Measurements from ENCODE around the gene GPR39.
"Not testable (repeated sequence)": the region's sequence is repeated elsewhere in the genome, so short reads cannot be mapped to it uniquely, and the experiment has no call there.

Gene GPR39

GRCh38 chr2:132416723-132417395 lies at the start of gene GPR39:
TSS of gene GPR39 (plus strand) at chr2:132416805.
- no peak for DNase-seq

DNA sequence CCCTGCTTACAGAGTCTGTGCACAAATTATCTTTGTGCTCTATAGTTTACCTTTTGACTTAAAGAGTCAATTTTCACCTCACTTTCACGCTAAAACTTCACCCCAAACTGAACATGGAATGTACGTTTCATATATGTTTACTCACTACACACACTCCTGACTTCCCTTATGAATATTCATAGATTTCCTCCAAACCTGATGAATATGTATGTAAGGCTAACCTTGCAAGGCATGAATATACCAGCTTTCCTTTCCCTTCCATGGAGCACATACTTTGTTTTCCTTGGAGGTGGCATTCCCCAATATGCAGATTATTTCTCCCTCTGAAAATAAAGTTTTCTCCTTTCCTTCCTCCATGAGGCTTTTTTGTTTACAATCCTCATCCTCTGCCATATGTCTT lies 48.4 kb upstream of the GPR39 start:
- no peak for DNase-seq

DNA sequence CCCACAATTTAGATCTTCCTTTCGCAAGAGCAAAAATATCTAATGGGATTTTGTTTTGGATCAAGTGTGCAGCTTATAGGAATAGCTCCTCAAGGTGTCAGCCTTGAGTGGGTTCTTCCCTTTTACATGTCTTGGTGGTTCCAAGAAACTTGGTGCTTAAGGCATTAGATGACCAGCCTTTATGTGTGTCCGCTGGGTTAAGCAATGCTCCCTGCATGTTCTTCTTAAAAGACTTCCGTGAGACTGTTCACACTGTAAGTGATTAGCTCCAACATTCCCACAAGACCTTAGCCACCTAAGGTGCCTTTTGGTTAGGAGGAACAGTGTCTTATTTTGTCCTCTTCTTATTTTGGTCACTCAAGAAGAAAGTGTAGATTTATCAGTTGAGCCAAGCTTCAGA lies 44.3 kb upstream of the GPR39 start:
- no peak for DNase-seq

DNA sequence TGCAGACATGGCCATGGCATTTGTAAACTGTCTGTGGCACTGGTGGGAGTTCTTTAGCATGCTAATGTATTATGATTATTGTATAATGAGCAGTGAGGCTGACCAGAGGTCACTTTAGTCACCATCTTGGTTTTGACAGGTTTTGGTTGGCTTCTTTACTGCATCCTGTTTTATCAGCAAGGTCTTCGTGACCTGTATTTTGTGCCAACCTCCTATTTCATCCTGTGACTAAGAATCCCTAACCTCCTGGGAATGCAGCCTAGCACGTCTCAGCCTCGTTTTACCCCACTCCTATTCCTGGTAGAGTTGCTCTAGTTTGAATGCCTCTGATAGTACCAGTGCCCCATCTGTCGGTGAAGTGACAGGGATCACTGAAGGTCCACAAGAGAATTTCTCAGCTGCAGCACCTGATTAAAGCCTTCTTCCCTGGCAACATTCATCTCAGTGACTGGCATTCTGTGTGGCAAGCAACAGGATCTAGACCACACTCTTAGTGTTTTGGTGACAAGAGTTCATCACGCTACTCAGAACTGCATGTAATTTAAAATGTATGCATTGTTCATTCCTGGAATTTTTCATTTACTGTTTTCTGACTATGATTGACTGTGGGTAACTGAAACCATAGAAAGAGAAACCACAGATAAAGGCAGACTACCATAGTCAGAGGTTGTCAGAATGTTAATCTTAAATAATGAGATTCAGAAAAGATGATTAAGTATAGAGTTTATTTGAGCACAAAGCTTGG lies 43.0 kb upstream of the GPR39 start:
- DNase-seq: no peak

GRCh38 chr2:132374151-132374550 lies 42.5 kb upstream of the GPR39 start:
- no peak for DNase-seq

DNA sequence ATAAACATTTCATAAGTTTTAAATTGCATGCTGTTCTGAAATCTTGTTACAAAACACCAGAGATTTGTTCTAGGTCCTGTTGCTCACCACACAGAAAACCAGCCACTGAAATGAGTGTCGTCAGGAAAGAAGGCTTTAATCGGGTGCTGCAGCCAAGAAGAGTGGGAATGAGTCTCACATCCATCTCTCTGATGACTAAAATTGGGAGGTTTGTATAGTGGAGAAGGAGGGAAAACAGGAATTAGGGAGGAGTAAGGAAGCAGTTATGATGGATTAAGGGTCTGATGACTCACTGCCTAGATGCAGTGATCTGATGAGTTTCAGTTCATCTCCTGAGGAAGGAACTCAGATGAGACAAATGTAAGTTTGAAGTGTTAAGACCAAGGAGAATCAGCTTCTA lies 42.1 kb upstream of the GPR39 start:
- DNase-seq: no peak

- DNase-seq: no peak
These were observed 41.6 kb upstream of the GPR39 start for GRCh38 chr2:132374961-132375360.

- DNase-seq: no peak
These were observed 35.2 kb upstream of the GPR39 start for GRCh38 chr2:132381376-132381775.

GRCh38 chr2:132383956-132384355 lies 32.6 kb upstream of the GPR39 start:
- no peak for DNase-seq

GRCh38 chr2:132384491-132385151 lies 32.0 kb upstream of the GPR39 start:
- DNase-seq: no peak

DNA sequence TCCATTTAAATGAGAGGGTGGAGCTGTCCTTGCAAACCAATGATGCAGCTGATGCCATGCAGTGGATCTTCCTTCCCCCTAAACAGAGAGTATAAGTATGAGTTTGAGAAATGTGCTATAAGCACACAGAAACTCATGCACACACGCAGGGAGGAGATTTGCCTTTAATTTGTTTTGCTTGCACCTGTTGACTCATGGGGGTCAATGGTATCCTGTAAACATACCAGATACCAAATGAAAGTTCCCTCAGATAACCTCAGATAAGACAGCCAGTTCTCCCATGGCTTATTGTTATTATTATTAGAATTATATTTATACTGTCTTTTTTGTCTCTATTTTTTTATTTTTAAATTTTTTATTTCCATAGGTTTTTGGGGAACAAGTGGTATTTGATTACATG lies 29.5 kb upstream of the GPR39 start:
- no peak for DNase-seq

- DNase-seq: no peak
These were observed 26.5 kb upstream of the GPR39 start for GRCh38 chr2:132390076-132390475.

DNA sequence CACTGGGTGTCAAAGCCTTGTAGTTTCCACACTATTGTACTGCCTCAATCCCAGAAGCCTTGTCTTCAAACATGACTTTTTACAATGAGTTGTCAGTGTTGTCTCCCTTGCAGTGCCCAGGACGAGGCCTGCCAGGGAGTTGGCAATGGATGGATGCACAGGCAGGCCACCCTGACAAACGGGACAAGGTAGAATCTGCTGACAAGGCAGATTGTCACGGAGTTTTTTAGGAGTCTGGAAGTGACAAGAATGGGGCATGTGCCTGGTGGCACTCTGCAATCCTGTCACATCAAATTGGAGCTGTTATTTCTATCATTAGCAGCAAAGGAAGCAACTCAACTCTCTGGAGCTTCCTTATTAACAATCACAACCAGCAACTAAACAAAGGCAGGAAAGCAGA lies 25.2 kb upstream of the GPR39 start:
- no peak for DNase-seq

DNA sequence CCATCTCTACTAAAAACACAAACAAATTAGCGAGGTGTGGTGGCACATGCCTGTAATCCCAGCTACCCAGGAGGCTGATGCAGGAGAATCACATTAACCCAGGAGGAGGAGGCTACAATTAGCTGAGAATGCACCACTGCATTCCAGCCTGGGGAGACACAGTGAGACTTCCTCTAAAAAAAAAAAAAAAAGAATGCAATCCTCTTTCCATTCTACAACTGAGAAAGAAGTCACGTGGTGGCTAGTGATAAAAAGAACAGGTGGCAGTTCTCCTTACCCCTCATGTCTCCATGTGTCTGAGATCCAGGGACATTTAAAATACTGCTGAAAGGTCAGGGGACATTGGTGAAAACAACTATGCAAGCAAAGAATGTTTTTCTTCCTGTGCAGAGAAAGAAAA lies 24.4 kb upstream of the GPR39 start:
- no peak for DNase-seq

GRCh38 chr2:132392879-132393278 lies 23.7 kb upstream of the GPR39 start:
- no peak for DNase-seq

GRCh38 chr2:132397042-132397441 lies 19.6 kb upstream of the GPR39 start:
- DNase-seq: not testable (repeated sequence)

DNA sequence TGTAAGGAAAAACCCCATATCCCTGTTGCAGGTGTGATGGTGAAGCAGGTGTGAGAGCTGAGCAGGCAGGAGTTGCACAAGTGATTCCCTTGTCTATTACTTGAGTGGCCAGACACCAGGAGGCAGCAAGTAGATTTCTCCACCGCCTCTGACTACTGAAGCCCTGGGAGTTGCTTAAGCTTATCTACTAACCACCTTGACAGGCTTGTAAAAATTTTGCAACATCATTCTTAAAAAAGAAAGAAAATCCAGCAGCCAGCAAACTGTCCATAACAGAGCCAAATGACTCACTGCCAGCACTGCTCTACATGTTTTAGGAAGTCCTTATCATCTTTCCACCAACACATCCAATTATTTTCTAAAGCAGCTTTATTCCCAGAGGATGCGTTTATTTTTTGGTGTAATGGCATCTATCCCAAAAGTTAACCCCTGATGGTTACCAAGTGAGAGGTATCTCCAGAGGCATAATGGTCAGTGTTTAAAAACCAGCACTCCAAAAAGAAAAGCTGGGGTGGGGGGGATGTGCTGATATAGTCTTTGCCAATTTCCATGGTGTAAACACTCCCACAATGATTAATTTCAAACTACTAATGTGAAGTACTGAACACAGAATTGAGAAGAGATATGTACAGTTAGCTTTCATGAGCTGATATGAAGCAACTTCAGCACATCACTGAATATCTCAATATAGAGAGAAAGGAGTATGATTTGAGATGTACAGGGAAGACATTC lies 16.3 kb upstream of the GPR39 start:
- no peak for DNase-seq

DNA sequence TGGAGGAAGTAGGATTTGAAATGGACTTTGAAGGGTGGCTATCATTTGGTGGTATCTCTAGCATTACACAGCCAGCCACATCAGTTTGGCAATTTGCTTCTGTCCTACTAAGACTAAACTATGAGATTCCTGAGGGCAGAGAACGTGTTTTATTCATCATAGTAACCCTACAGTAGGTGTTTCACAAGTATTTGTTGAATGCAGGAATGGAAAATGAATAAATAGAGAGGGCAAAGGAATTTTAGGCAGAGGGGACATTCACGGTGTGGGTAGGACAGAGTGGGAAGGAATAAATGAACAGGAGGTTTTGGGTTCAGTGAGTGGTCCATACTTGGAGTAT lies 15.7 kb upstream of the GPR39 start:
- DNase-seq: no peak

DNA sequence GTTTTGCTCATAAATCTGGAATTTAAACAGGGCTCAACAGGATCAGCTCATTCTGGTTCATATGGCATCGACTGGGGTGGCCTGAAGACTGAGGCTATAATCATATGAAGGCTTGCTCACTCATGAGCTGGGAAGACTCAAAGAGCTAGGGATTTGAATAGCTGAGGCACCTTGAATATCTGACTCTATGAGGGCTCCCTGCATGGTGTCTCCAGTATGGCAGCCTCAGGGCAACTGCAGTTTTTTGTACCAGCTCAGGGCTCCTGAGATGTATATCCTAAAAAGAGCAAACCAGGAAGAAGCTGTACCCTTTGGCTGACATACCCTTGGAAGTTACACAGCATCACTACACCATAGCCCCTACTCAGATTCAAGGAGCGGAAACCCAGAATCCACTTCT lies 15.3 kb upstream of the GPR39 start:
- no peak for DNase-seq

GRCh38 chr2:132403146-132403545 lies 13.5 kb upstream of the GPR39 start:
- DNase-seq: no peak

GRCh38 chr2:132404056-132404455 lies 12.5 kb upstream of the GPR39 start:
- DNase-seq: no peak

DNA sequence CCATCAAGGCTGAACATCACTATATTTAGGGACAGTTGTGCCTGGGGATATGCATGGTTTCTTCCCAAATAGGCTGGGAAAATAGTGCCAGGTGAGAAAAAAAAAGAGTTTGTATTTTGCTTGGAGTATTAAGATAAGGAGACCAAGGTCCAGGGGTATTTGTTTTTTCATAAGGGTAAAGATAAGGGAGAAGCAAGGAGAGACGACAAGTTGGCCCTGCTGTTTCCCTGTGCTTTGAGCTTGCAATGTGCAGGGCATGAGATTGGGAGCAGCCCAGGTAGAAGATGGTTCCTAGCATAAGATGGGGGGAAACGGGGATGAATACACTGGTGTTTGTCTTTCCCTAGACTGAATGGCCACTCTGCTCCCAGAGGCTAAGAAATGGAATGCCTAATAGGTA lies 8.8 kb upstream of the GPR39 start:
- no peak for DNase-seq

- no peak for DNase-seq
These were observed 4.6 kb upstream of the GPR39 start for GRCh38 chr2:132412021-132412420.

DNA sequence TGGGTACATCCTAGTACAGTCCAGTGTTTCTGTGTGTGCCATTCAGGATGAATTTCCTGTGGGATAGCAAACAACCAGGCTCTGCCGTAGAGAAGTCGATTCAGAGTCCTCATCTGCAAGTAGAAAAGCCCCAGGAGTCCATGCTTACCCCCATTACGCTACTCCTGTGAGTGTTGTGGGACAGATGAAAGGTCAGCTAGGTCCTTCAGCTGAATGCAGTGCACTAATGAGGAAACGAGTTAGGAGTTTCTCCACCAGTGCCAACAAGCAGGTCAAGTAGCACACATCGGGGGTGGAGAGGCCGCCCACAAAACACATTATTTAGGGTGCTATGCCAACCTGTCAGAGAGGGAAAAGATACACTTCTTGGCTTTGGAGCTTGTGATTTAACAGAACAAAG lies 2.5 kb upstream of the GPR39 start:
- DNase-seq: no peak

Measured in activated gamma-delta T cell treated with Interleukin-2 at 50 U/mL for 16 hours (primary cell).